ENCODE results near the gene IFNW1. TPM values are rescaled to one million over a fixed set of nuclear protein-coding genes. Genes with fewer than 3 reads are reported as not detected.

Gene IFNW1
- total RNA-seq, 2 donors from 2014 or later = not detected

DNA sequence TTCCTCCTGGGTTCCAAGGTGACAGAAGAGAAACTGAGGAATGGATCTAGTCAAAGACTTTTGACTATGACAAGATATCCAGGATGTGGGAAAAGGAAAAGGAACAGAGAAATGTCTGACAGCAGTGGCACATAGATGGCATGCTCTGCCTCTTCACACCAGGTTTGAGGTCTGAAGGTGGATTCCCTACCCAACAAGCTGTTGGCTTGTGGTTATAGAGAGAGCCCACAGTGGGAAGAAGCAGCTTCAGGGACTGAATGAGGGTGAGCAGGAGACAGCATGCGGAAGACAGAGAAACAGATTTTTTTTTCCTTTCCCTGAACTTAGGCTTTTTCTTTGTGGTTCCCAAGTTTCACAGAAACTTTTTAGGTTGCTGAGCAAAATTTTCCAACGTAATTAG lies 20.6 kb downstream of the IFNW1 start:
- WGBS, 2 experiments (ENCODE audit: insufficient coverage in 1 of 2, insufficient read length in 1 of 2) = 89 to 100% methylated on average over 1 to 2 of the region's 2 CpGs
- H3K4me3 Mint-ChIP-seq = no peak overlapping the region
- H3K36me3 Mint-ChIP-seq (ENCODE audit: low read depth) = no peaks in the 10 kb centered on the region
- H3K27me3 Mint-ChIP-seq (ENCODE audit: insufficient read depth) = peaks cover 2% of the 10 kb centered on the region
- no peak overlapping the region for H3K9ac ChIP-seq (ENCODE audit: extremely low read depth, low read length, poor library complexity, severe bottlenecking)
- no peaks in the 10 kb centered on the region for H3K9me3 ChIP-seq (ENCODE audit: control insufficient read depth, low read length)
- TF ChIP-seq, protein P1, sequence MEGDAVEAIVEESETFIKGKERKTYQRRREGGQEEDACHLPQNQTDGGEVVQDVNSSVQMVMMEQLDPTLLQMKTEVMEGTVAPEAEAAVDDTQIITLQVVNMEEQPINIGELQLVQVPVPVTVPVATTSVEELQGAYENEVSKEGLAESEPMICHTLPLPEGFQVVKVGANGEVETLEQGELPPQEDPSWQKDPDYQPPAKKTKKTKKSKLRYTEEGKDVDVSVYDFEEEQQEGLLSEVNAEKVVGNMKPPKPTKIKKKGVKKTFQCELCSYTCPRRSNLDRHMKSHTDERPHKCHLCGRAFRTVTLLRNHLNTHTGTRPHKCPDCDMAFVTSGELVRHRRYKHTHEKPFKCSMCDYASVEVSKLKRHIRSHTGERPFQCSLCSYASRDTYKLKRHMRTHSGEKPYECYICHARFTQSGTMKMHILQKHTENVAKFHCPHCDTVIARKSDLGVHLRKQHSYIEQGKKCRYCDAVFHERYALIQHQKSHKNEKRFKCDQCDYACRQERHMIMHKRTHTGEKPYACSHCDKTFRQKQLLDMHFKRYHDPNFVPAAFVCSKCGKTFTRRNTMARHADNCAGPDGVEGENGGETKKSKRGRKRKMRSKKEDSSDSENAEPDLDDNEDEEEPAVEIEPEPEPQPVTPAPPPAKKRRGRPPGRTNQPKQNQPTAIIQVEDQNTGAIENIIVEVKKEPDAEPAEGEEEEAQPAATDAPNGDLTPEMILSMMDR (conservative IDR thresholded peaks at IDR 0.05) = no peak
- H3K4me1 ChIP-seq (ENCODE audit: control insufficient read depth, insufficient read depth, low read length) = no peaks in the 10 kb centered on the region
- H3K9me3 Mint-ChIP-seq = no peaks in the 10 kb centered on the region
- H3K27ac ChIP-seq (ENCODE audit: low read depth, low read length) = no peak overlapping the region
- DNase-seq = no peak
- no peaks in the 10 kb centered on the region for H3K36me3 ChIP-seq (ENCODE audit: control insufficient read depth, insufficient read depth, low read length)
- H3K27ac Mint-ChIP-seq = no peak overlapping the region
- no peak overlapping the region for H3K4me3 ChIP-seq (ENCODE audit: low read length)
- no peaks in the 10 kb centered on the region for H3K4me1 Mint-ChIP-seq
- H3K27me3 ChIP-seq (ENCODE audit: control insufficient read depth, insufficient read depth, low read length, poor library complexity, severe bottlenecking) = peaks cover 7% of the 10 kb centered on the region

GRCh38 chr9:21119093-21119770 lies 22.4 kb downstream of the IFNW1 start:
- DNase-seq = no peak
- H3K4me1 Mint-ChIP-seq = no peaks in the 10 kb centered on the region
- TF ChIP-seq, protein P1 (conservative IDR thresholded peaks at IDR 0.05) = no peak
- peaks cover 2% of the 10 kb centered on the region for H3K27me3 Mint-ChIP-seq (ENCODE audit: insufficient read depth)
- no peak overlapping the region for H3K27ac Mint-ChIP-seq
- H3K9me3 Mint-ChIP-seq = no peaks in the 10 kb centered on the region
- no peaks in the 10 kb centered on the region for H3K36me3 ChIP-seq (ENCODE audit: control insufficient read depth, insufficient read depth, low read length)
- no peak overlapping the region for H3K4me3 Mint-ChIP-seq
- H3K4me3 ChIP-seq (ENCODE audit: low read length) = no peak overlapping the region
- no peak overlapping the region for H3K27ac ChIP-seq (ENCODE audit: low read depth, low read length)
- no peaks in the 10 kb centered on the region for H3K36me3 Mint-ChIP-seq (ENCODE audit: low read depth)
- no peak overlapping the region for H3K9ac ChIP-seq (ENCODE audit: extremely low read depth, low read length, poor library complexity, severe bottlenecking)
- WGBS, 2 experiments (ENCODE audit: insufficient coverage in 1 of 2, insufficient read length in 1 of 2) = 90 to 91% methylated on average over 6 to 7 of the region's 7 CpGs
- H3K9me3 ChIP-seq (ENCODE audit: control insufficient read depth, low read length) = no peaks in the 10 kb centered on the region
- peaks cover 7% of the 10 kb centered on the region for H3K27me3 ChIP-seq (ENCODE audit: control insufficient read depth, insufficient read depth, low read length, poor library complexity, severe bottlenecking)
- no peaks in the 10 kb centered on the region for H3K4me1 ChIP-seq (ENCODE audit: control insufficient read depth, insufficient read depth, low read length)

DNA sequence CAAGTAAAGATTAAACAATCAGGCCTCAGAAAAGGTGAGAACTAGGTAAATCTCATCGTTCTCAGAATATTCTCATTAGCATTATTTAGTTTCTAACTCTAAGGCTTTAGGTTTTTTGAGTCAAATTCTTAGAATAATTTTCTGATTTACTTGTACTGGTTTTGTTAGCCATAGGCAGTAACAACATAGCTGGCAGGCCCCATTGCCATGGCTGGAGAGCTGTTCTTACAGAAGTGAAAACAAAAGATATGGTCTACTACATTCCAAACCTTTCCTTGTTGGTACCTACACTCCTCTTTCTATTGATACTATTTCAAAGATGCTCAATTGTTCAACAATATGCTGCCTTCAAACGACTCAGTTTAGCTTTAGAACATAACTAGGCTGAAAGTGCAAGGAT lies 27.3 kb downstream of the IFNW1 start:
- H3K27ac ChIP-seq (ENCODE audit: low read depth, low read length) = no peak overlapping the region
- H3K4me3 Mint-ChIP-seq = no peak overlapping the region

More for the DNA sequence above, 27.3 kb downstream of the IFNW1 start:
- WGBS, 2 experiments (ENCODE audit: insufficient coverage in 1 of 2, insufficient read length in 1 of 2) = 93% methylated on average over 2 of the region's 2 CpGs; no CpG with 5 or more reads in 1 of the 2 experiments
- Histone ChIP-seq H3K27me3 (ENCODE audit: control insufficient read depth, insufficient read depth, low read length, poor library complexity, severe bottlenecking) (peaks cover 7% of the 10 kb centered on the region), H3K36me3 (ENCODE audit: control insufficient read depth, insufficient read depth, low read length) (no peaks in the 10 kb centered on the region), H3K4me3 (ENCODE audit: low read length) (no peak overlapping the region), H3K4me1 (ENCODE audit: control insufficient read depth, insufficient read depth, low read length) (peaks cover 8% of the 10 kb centered on the region), H3K9ac (ENCODE audit: extremely low read depth, low read length, poor library complexity, severe bottlenecking) (no peak overlapping the region), H3K9me3 (ENCODE audit: control insufficient read depth, low read length) (no peaks in the 10 kb centered on the region)
- TF ChIP-seq, protein P1 (conservative IDR thresholded peaks at IDR 0.05) = no peak
- H3K4me1 Mint-ChIP-seq = peaks cover 16% of the 10 kb centered on the region
- H3K27ac Mint-ChIP-seq = no peak overlapping the region
- no peak for DNase-seq
- peaks cover 2% of the 10 kb centered on the region for H3K27me3 Mint-ChIP-seq (ENCODE audit: insufficient read depth)
- no peaks in the 10 kb centered on the region for H3K36me3 Mint-ChIP-seq (ENCODE audit: low read depth)
- no peaks in the 10 kb centered on the region for H3K9me3 Mint-ChIP-seq
